ENCODE data around the gene C5orf34.

DNA sequence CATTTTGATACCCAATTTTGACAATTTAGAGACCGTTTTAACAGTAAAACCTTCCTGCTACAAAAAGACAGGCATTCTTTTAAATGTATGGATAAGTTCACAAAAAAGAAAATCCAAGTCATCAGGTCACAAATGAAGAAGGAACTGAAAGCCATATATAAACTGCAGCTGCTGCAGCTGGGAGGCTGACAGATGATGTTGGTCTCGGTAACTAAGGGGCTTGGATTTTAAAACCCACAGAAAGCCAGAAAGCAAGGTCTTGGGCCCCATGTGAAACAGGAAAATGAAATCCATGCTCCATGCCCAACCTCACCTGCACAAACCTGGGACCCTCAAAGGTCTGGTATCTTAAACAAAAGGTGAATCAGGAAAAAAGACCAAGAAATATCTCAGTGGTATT is 15.7 kb upstream of the C5orf34 start:
- TF ChIP-seq, protein P1, sequence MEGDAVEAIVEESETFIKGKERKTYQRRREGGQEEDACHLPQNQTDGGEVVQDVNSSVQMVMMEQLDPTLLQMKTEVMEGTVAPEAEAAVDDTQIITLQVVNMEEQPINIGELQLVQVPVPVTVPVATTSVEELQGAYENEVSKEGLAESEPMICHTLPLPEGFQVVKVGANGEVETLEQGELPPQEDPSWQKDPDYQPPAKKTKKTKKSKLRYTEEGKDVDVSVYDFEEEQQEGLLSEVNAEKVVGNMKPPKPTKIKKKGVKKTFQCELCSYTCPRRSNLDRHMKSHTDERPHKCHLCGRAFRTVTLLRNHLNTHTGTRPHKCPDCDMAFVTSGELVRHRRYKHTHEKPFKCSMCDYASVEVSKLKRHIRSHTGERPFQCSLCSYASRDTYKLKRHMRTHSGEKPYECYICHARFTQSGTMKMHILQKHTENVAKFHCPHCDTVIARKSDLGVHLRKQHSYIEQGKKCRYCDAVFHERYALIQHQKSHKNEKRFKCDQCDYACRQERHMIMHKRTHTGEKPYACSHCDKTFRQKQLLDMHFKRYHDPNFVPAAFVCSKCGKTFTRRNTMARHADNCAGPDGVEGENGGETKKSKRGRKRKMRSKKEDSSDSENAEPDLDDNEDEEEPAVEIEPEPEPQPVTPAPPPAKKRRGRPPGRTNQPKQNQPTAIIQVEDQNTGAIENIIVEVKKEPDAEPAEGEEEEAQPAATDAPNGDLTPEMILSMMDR (IDR thresholded peaks at IDR 0.05) = no peak
- TF ChIP-seq POLR2A (IDR thresholded peaks at IDR 0.05) (no peak), EP300 (IDR thresholded peaks at IDR 0.05) (no peak)

All from ovary (tissue), 3 donors.